Stomach (tissue), 9 donors: ENCODE data around the gene SLC6A5. TPM values are rescaled to one million over a fixed set of nuclear protein-coding genes. Genes with fewer than 3 reads are reported as not detected.
A peak's percentile ranks its signal among the peaks of the same experiment; 100 is the strongest.

ENCODE experiments used
- DNase-seq, 2 donors: peaks; one replicate each; pipeline versions ENCODE4 v3.0.0 to v3.0.0-alpha.2; 2013 to 2019
- H3K27ac ChIP-seq, 5 donors: fragments of 200-600 bp in 4 of 5; sonication (generic) in 4 of 5; one replicate each; pipeline ENCODE4 v1.5.1; 2013 to 2019; ENCODE audit warnings: mild to moderate bottlenecking in 1 of 5, moderate library complexity in 1 of 5
- H3K27me3 ChIP-seq, 3 donors: fragments of 200-600 bp; sonication (generic); one replicate each; pipeline ENCODE4 v1.5.1; 2017 to 2019; ENCODE audit warnings: mixed run types in 1 of 3
- H3K36me3 ChIP-seq, 4 donors: fragments of 200-600 bp; sonication (generic); 1 replicate in 3 of 4; 2 replicates in 1 of 4; pipeline ENCODE4 v1.5.1; 2016 to 2019
- H3K4me1 ChIP-seq, 4 donors: fragments of 200-600 bp; sonication (generic); one replicate each; pipeline ENCODE4 v1.5.1; 2016 to 2019
- H3K4me3 ChIP-seq, 4 donors: fragments of 200-600 bp; sonication (generic) in 3 of 4; one replicate each; pipeline ENCODE4 v1.5.1; 2016 to 2019; ENCODE audit warnings: mild to moderate bottlenecking in 1 of 4
- H3K9me3 ChIP-seq, 4 donors: fragments of 200-600 bp; sonication (generic); one replicate each; pipeline ENCODE4 v1.5.1; 2016 to 2019
- CTCF ChIP-seq, 7 experiments: fragments of 450-650 bp in 4 of 7; fragments of 200-600 bp in 3 of 7; sonication (generic) in 3 of 7; IDR thresholded peaks; one replicate each; pipeline ENCODE4 v1.5.1; 2016 to 2019; ENCODE audit warnings: antibody characterized with exemption in 7 of 7, control low read depth in 2 of 7, mild to moderate bottlenecking in 1 of 7
- EP300 ChIP-seq: sonication (generic); formaldehyde crosslinking; IDR thresholded peaks from one replicate; pipeline ENCODE4 v1.6.1; 2017; ENCODE audit warnings: antibody characterized with exemption
- POLR2A ChIP-seq, 4 donors: fragments of 450-650 bp; IDR thresholded peaks; one replicate each; pipeline ENCODE4 v1.6.1; 2016; ENCODE audit warnings: antibody characterized with exemption in 4 of 4, control low read depth in 2 of 4, mild to moderate bottlenecking in 1 of 4, moderate library complexity in 1 of 4
- POLR2AphosphoS5 ChIP-seq, 3 donors: sonication (generic); formaldehyde crosslinking; IDR thresholded peaks; one replicate each; pipeline ENCODE4 v1.6.1; 2016; ENCODE audit warnings: antibody characterized with exemption in 3 of 3
- WGBS, 5 donors: extraction: QIAGEN DNeasy Blood & Tissue Kit in 3 of 5; methylation state at CpG; one replicate each; pipeline versions ENCODE4 v1.1.5 to v1.1.7; 2013 to 2018; 5-methylcytosine and 5-hydroxymethylcytosine counted together
- intact Hi-C: fragments of 100-400 bp; cut with DNase I; formaldehyde crosslinking; loops from one replicate; pipeline ENCODE4 v1.15.1; 2023; ENCODE audit warnings: low total_unique reads
- polyA plus RNA-seq, 3 donors: library from polyadenylated mRNA; stranded (reverse); fragments of 200-250 nt; gene quantifications; one replicate each; pipeline ENCODE4 v1.2.3, GENCODE V29; 2013
- total RNA-seq, 5 donors: library from RNA; depleted of rRNA; stranded (reverse); fragments of >200 nt; gene quantifications; one replicate each; pipeline versions ENCODE4 v1.1.0 to v1.2.3, GENCODE V29; 2014 to 2016
- donor health status: healthy with polysubstance abuse.
- donor health status: Bipolar disorder and iron deficiency.
- donor health status: healthy.

SLC6A5 gene
- total and polyA plus RNA-seq, 8 donors: not detected

GRCh38 chr11:20612416-20612815, 13.0 kb downstream of the SLC6A5 start:
- H3K4me3 ChIP-seq: no peak overlapping the region
- no peak for TF ChIP-seq CTCF (IDR thresholded peaks at IDR 0.05)
- TF ChIP-seq POLR2A (IDR thresholded peaks at IDR 0.05): no peak
- TF ChIP-seq POLR2AphosphoS5 (IDR thresholded peaks at IDR 0.05): no peak
- TF ChIP-seq EP300: no peak
- peaks cover 0 to 66% (median 30%) of the 10 kb centered on the region in 3 donors for H3K27me3 ChIP-seq

GRCh38 chr11:20616920-20617319, 17.5 kb downstream of the SLC6A5 start:
- H3K27ac ChIP-seq: peak overlapping the region in 1 of 5 donors; percentile 52
- TF ChIP-seq POLR2AphosphoS5 (IDR thresholded peaks at IDR 0.05): no peak
- TF ChIP-seq POLR2A (IDR thresholded peaks at IDR 0.05): no peak
- no peak for TF ChIP-seq CTCF (IDR thresholded peaks at IDR 0.05)
- TF ChIP-seq EP300: no peak
- DNase-seq: no peak
- H3K9me3 ChIP-seq: no peaks in the 10 kb centered on the region
- no peaks in the 10 kb centered on the region for H3K36me3 ChIP-seq
- WGBS, 5 donors: 37 to 62% (median 41%) methylated on average over 5 of the region's 5 CpGs
- no peak overlapping the region for H3K4me3 ChIP-seq
- H3K4me1 ChIP-seq: peaks cover 0 to 23% (median 6%) of the 10 kb centered on the region in 4 donors
- H3K27me3 ChIP-seq: peaks cover 0 to 30% (median 6%) of the 10 kb centered on the region in 3 donors
- intact Hi-C loops: loop anchor here (10.0 kb wide), 1 partner anchor 492 kb away; no protein-coding TSS in a partner anchor

More at GRCh38 chr11:20612416-20612815, 13.0 kb downstream of the SLC6A5 start:
- intact Hi-C loops: loop anchor here (10.0 kb wide), 1 partner anchor 488 kb away; no protein-coding TSS in a partner anchor
- no peak for DNase-seq
- 57 to 65% (median 60%) methylated on average over 3 of the region's 3 CpGs for WGBS, 5 donors
- no peak overlapping the region for H3K27ac ChIP-seq
- peaks cover 0 to 22% (median 11%) of the 10 kb centered on the region in 4 donors for H3K4me1 ChIP-seq
- no peaks in the 10 kb centered on the region for H3K9me3 ChIP-seq
- H3K36me3 ChIP-seq: no peaks in the 10 kb centered on the region

GRCh38 chr11:20617346-20618005, 18.1 kb downstream of the SLC6A5 start:
- no peak overlapping the region for H3K27ac ChIP-seq
- H3K4me1 ChIP-seq: peaks cover 0 to 23% (median 6%) of the 10 kb centered on the region in 4 donors
- no peaks in the 10 kb centered on the region for H3K9me3 ChIP-seq
- peak in 1 of 2 donors; percentile 51 for DNase-seq
- H3K4me3 ChIP-seq: no peak overlapping the region
- peaks cover 0 to 32% (median 6%) of the 10 kb centered on the region in 3 donors for H3K27me3 ChIP-seq
- 29 to 45% (median 41%) methylated on average over 4 of the region's 4 CpGs for WGBS, 5 donors
- no peaks in the 10 kb centered on the region for H3K36me3 ChIP-seq
- TF ChIP-seq POLR2AphosphoS5 (IDR thresholded peaks at IDR 0.05): no peak
- TF ChIP-seq EP300: no peak
- no peak for TF ChIP-seq CTCF (IDR thresholded peaks at IDR 0.05)
- no peak for TF ChIP-seq POLR2A (IDR thresholded peaks at IDR 0.05)
- intact Hi-C loops: loop anchor here (10.0 kb wide), 1 partner anchor 493 kb away; no protein-coding TSS in a partner anchor

- no peak for TF ChIP-seq EP300
- TF ChIP-seq CTCF (IDR thresholded peaks at IDR 0.05): no peak
- TF ChIP-seq POLR2A (IDR thresholded peaks at IDR 0.05): no peak
- no peak for TF ChIP-seq POLR2AphosphoS5 (IDR thresholded peaks at IDR 0.05)
- Histone ChIP-seq H3K4me3 (no peak overlapping the region), H3K36me3 (no peaks in the 10 kb centered on the region), H3K27ac (no peak overlapping the region), H3K9me3 (no peaks in the 10 kb centered on the region), H3K27me3 (peaks cover 0 to 32% (median 6%) of the 10 kb centered on the region in 3 donors), H3K4me1 (peaks cover 0 to 23% (median 6%) of the 10 kb centered on the region in 4 donors)
- peak in 1 of 2 donors; percentile 21 for DNase-seq
- 11 to 45% (median 19%) methylated on average over 1 of the region's 1 CpG for WGBS, 5 donors
- intact Hi-C loops: loop anchor here (10.0 kb wide), 1 partner anchor 493 kb away; no protein-coding TSS in a partner anchor
Measured at GRCh38 chr11:20618083-20618482, 18.7 kb downstream of the SLC6A5 start.
